Activated CD8-positive, alpha-beta memory T cell treated with anti-CD3 and anti-CD28 coated beads for 36 hours (primary cell): ENCODE data around the gene HARBI1. TPM values are rescaled to one million over a fixed set of nuclear protein-coding genes. Genes with fewer than 3 reads are reported as not detected.

Experiments
- CTCF ChIA-PET: fragments of 350-600 bp; sonication (Branson Sonifier 250); formaldehyde crosslinking; loops from one replicate; lab custom pipeline; 2021; ENCODE audit warnings: antibody characterized with exemption; lab: Charles Lee
- POLR2A ChIA-PET: fragments of 350-600 bp; sonication (Branson Sonifier 250); formaldehyde crosslinking; loops from one replicate; lab custom pipeline; 2021; ENCODE audit warnings: antibody characterized with exemption; lab: Charles Lee
- total RNA-seq, 2 experiments: library from RNA; stranded (reverse); gene quantifications; one replicate each; pipeline ENCODE4 v1.2.3, GENCODE V29; 2021

HARBI1 gene
- 1 to 10 TPM; 3.5 to 3.6 TPM for total RNA-seq

GRCh38 chr11:46617134-46617971, at the start of gene HARBI1, which contains the start of gene ATG13:
HARBI1 (minus strand) TSS chr11:46617227; CDS start chr11:46616237, 990 bp downstream.
ATG13 (plus strand) TSS chr11:46617553; CDS start chr11:46644292, 26,739 bp downstream.
- ChIA-PET CTCF (interaction anchor here (0.6 to 1.8 kb wide), 11 partner anchors 14 to 652 kb away, joined by 3 to 8 read pairs (median 3); partner anchors contain the start of gene MADD), POLR2A (interaction anchor here (0.7 to 1.0 kb wide), 3 partner anchors 53 to 156 kb away, joined by 3 to 11 read pairs (median 4); no protein-coding TSS in a partner anchor)

GRCh38 chr11:46666516-46666915, 49.5 kb upstream of the HARBI1 start:
- POLR2A ChIA-PET: no interaction called here
- CTCF ChIA-PET: no interaction called here

GRCh38 chr11:46665356-46665755, 48.3 kb upstream of the HARBI1 start:
- CTCF ChIA-PET: no interaction called here
- POLR2A ChIA-PET: no interaction called here

- POLR2A ChIA-PET: no interaction called here
Measured at GRCh38 chr11:46664612-46665011, 47.6 kb upstream of the HARBI1 start.

GRCh38 chr11:46663277-46663940, 46.4 kb upstream of the HARBI1 start:
- ChIA-PET POLR2A (no interaction called here), CTCF (no interaction called here)

More at GRCh38 chr11:46664612-46665011, 47.6 kb upstream of the HARBI1 start:
- CTCF ChIA-PET: no interaction called here

- CTCF ChIA-PET: no interaction called here
- POLR2A ChIA-PET: no interaction called here
Measured at GRCh38 chr11:46662366-46662765, 45.3 kb upstream of the HARBI1 start.

GRCh38 chr11:46661836-46662235, 44.8 kb upstream of the HARBI1 start:
- CTCF ChIA-PET: interaction anchor here (0.7 kb wide), 2 partner anchors 488 to 609 kb away, joined by 3 to 4 read pairs; no protein-coding TSS in a partner anchor

GRCh38 chr11:46659908-46660307, 42.9 kb upstream of the HARBI1 start:
- CTCF ChIA-PET: interaction anchor here (0.6 to 0.7 kb wide), 2 partner anchors 137 to 247 kb away, joined by 3 read pairs; no protein-coding TSS in a partner anchor
- POLR2A ChIA-PET: no interaction called here

More at GRCh38 chr11:46661836-46662235, 44.8 kb upstream of the HARBI1 start:
- POLR2A ChIA-PET: no interaction called here

- POLR2A ChIA-PET: no interaction called here
- CTCF ChIA-PET: no interaction called here
Measured at GRCh38 chr11:46658259-46658658, 41.2 kb upstream of the HARBI1 start.

GRCh38 chr11:46657186-46657585, 40.2 kb upstream of the HARBI1 start:
- CTCF ChIA-PET: interaction anchor here (0.7 kb wide), 1 partner anchor 754 kb away, joined by 3 read pairs; no protein-coding TSS in a partner anchor
- POLR2A ChIA-PET: no interaction called here

GRCh38 chr11:46655631-46656030, 38.6 kb upstream of the HARBI1 start:
- POLR2A ChIA-PET: no interaction called here

GRCh38 chr11:46649180-46649738, 32.2 kb upstream of the HARBI1 start:
- CTCF ChIA-PET: no interaction called here
- POLR2A ChIA-PET: no interaction called here

More at GRCh38 chr11:46655631-46656030, 38.6 kb upstream of the HARBI1 start:
- CTCF ChIA-PET: no interaction called here

- ChIA-PET POLR2A (no interaction called here), CTCF (interaction anchor here (0.9 kb wide), 1 partner anchor 153 kb away, joined by 3 read pairs; no protein-coding TSS in a partner anchor)
Measured at GRCh38 chr11:46643986-46644385, 27.0 kb upstream of the HARBI1 start.

GRCh38 chr11:46643531-46643930, 26.5 kb upstream of the HARBI1 start:
- ChIA-PET CTCF (interaction anchor here (0.9 kb wide), 1 partner anchor 152 kb away, joined by 3 read pairs; no protein-coding TSS in a partner anchor), POLR2A (no interaction called here)

- CTCF ChIA-PET: interaction anchor here (0.9 to 1.2 kb wide), 2 partner anchors 26 to 152 kb away, joined by 3 to 6 read pairs; partner anchors contain the start of genes ATG13 and HARBI1
Measured at GRCh38 chr11:46642627-46643335, 25.8 kb upstream of the HARBI1 start.

GRCh38 chr11:46641639-46642038, 24.6 kb upstream of the HARBI1 start:
- ChIA-PET CTCF (interaction anchor here (0.6 to 1.2 kb wide), 3 partner anchors 24 to 186 kb away, joined by 3 to 6 read pairs (median 3); partner anchors contain the start of genes ATG13 and HARBI1), POLR2A (no interaction called here)

More at GRCh38 chr11:46642627-46643335, 25.8 kb upstream of the HARBI1 start:
- POLR2A ChIA-PET: interaction anchor here (0.6 to 1.0 kb wide), 2 partner anchors 9 to 11 kb away, joined by 3 to 4 read pairs; no protein-coding TSS in a partner anchor

- ChIA-PET CTCF (interaction anchor here (0.6 to 0.9 kb wide), 2 partner anchors 9 to 117 kb away, joined by 3 read pairs; no protein-coding TSS in a partner anchor), POLR2A (no interaction called here)
Measured at GRCh38 chr11:46640036-46640788, 23.2 kb upstream of the HARBI1 start.
